Astrocyte (in vitro differentiated cells and primary cell): ENCODE data around the gene PCK2. TPM values are rescaled to one million over a fixed set of nuclear protein-coding genes. Genes with fewer than 3 reads are reported as not detected.
A peak's percentile ranks its signal among the peaks of the same experiment; 100 is the strongest.

Experiments used
- DNase-seq: peaks from one replicate; pipeline ENCODE4 v3.0.0-alpha.2; 2010; ENCODE audit warnings: low read depth
- FAIRE-seq: peaks from 2 replicates; lab custom pipeline; 2011; peaks lifted over from hg19 to GRCh38; lab: Jason Lieb, UNC
- H2AFZ ChIP-seq: 2 replicates; pipeline ENCODE4 v1.6.0; 2012; ENCODE audit warnings: low read depth, low read length, inconsistent platforms
- H3K27ac ChIP-seq: 2 replicates; pipeline ENCODE4 v1.5.1; 2011; ENCODE audit warnings: low read depth, low read length, inconsistent platforms
- H3K27me3 ChIP-seq: 2 replicates; pipeline ENCODE4 v1.6.0; 2011; ENCODE audit warnings: low read length, inconsistent platforms; ENCODE audit not compliant: insufficient read depth
- H3K36me3 ChIP-seq: 2 replicates; pipeline ENCODE4 v1.5.1; 2011; ENCODE audit warnings: low read length, inconsistent platforms; ENCODE audit not compliant: insufficient read depth
- H3K4me1 ChIP-seq: 2 replicates; pipeline ENCODE4 v1.5.1; 2011; ENCODE audit warnings: low read length, inconsistent platforms; ENCODE audit not compliant: insufficient read depth
- H3K4me2 ChIP-seq: 2 replicates; pipeline ENCODE4 v1.6.0; 2012; ENCODE audit warnings: low read length, inconsistent platforms
- H3K4me3 ChIP-seq: 2 replicates; pipeline ENCODE4 v1.5.1; 2011; ENCODE audit warnings: low read depth, mild to moderate bottlenecking, low read length, inconsistent platforms; ENCODE audit not compliant: insufficient read depth
- H3K79me2 ChIP-seq: 2 replicates; pipeline ENCODE4 v1.6.0; 2012; ENCODE audit warnings: mild to moderate bottlenecking, low read length, inconsistent platforms; ENCODE audit not compliant: insufficient read depth
- H3K9ac ChIP-seq: 2 replicates; pipeline ENCODE4 v1.6.0; 2012; ENCODE audit warnings: mild to moderate bottlenecking, low read length, inconsistent platforms
- H3K9me3 ChIP-seq: 2 replicates; pipeline ENCODE4 v1.5.1; 2012; ENCODE audit warnings: low read depth, mild to moderate bottlenecking, low read length, inconsistent platforms; ENCODE audit not compliant: insufficient read depth
- H4K20me1 ChIP-seq: 2 replicates; pipeline ENCODE4 v1.6.0; 2012; ENCODE audit warnings: low read length, inconsistent platforms; ENCODE audit not compliant: insufficient read depth
- H3K27ac Mint-ChIP-seq: one replicate; pipeline ENCODE4 v1.8.0; 2021; ENCODE audit warnings: mild to moderate bottlenecking, mixed read lengths; ENCODE audit not compliant: unreplicated experiment
- H3K27me3 Mint-ChIP-seq: one replicate; pipeline ENCODE4 v1.8.0; 2021; ENCODE audit warnings: low read depth, mixed read lengths; ENCODE audit not compliant: unreplicated experiment
- H3K36me3 Mint-ChIP-seq: one replicate; pipeline ENCODE4 v1.8.0; 2021; ENCODE audit warnings: low read depth, mixed read lengths; ENCODE audit not compliant: unreplicated experiment
- H3K4me1 Mint-ChIP-seq: one replicate; pipeline ENCODE4 v1.8.0; 2021; ENCODE audit warnings: low read depth, mixed read lengths; ENCODE audit not compliant: unreplicated experiment
- H3K4me3 Mint-ChIP-seq: one replicate; pipeline ENCODE4 v1.8.0; 2021; ENCODE audit warnings: mild to moderate bottlenecking, moderate library complexity, mixed read lengths; ENCODE audit not compliant: unreplicated experiment
- H3K9me3 Mint-ChIP-seq: one replicate; pipeline ENCODE4 v1.8.0; 2021; ENCODE audit warnings: mild to moderate bottlenecking, mixed read lengths; ENCODE audit not compliant: unreplicated experiment
- EZH2 ChIP-seq: IDR thresholded peaks from 2 replicates; pipeline ENCODE4 v1.6.1; 2012; ENCODE audit warnings: mild to moderate bottlenecking, low read length, inconsistent platforms; ENCODE audit not compliant: insufficient read depth
- total RNA-seq: library from RNA; stranded (reverse); gene quantifications from 2 replicates; pipeline ENCODE4 v1.2.1, GENCODE V29; 2021
- TF ChIP-seq, protein P1 (sequence below): IDR thresholded peaks from 2 replicates; pipeline ENCODE4 v1.5.1; 2011; ENCODE audit warnings: low read depth, mild to moderate bottlenecking, inconsistent platforms, low read length, moderate library complexity; ENCODE audit not compliant: insufficient read depth

Gene PCK2
- total RNA-seq, 1 donor from 2014 or later, result 73.8 TPM

GRCh38 chr14:24114532-24115421 is 20.7 kb downstream of the PCK2 start, which contains the start of the genes DCAF11 and NRL:
Gene DCAF11, plus strand, starts transcription at chr14:24114777. Its CDS starts 818 bp downstream, at chr14:24115595.
Gene NRL, minus strand, starts transcription at chr14:24114949. Its CDS starts 32,101 bp downstream, at chr14:24082848.
- DNase-seq, result peak; percentile 99
- H2AFZ ChIP-seq, result peak within 1 kb of the TSS; percentile 97
- peaks cover 8% of the 10 kb centered on the region for H3K4me1 Mint-ChIP-seq
- no peaks in the 10 kb centered on the region for H3K27me3 ChIP-seq
- TF ChIP-seq EZH2, result no peak
- no peaks in the 10 kb centered on the region for H3K9me3 ChIP-seq
- H3K9ac ChIP-seq, result peak within 1 kb of the TSS; percentile 93
- H4K20me1 ChIP-seq, result no peaks in the 10 kb centered on the region
- peak within 1 kb of the TSS; percentile 94 for H3K4me3 Mint-ChIP-seq
- no peaks in the 10 kb centered on the region for H3K9me3 Mint-ChIP-seq
- peak; percentile 37 for FAIRE-seq
- peaks cover 20% of the 10 kb centered on the region for H3K36me3 Mint-ChIP-seq
- no peaks in the 10 kb centered on the region for H3K27me3 Mint-ChIP-seq
- peaks cover 13% of the 10 kb centered on the region for H3K4me1 ChIP-seq
- H3K36me3 ChIP-seq, result peaks cover 17% of the 10 kb centered on the region
- H3K4me3 ChIP-seq, result peak within 1 kb of the TSS; percentile 88
- H3K27ac ChIP-seq, result peak within 1 kb of the TSS; percentile 99
- H3K79me2 ChIP-seq, result peaks cover 7% of the 10 kb centered on the region
- H3K4me2 ChIP-seq, result peak within 1 kb of the TSS; percentile 97
- H3K27ac Mint-ChIP-seq, result peak within 1 kb of the TSS; percentile 98

GRCh38 chr14:24115422-24116127 is 21.5 kb downstream of the PCK2 start:
- peaks cover 21% of the 10 kb centered on the region for H3K36me3 ChIP-seq
- DNase-seq (no peak), FAIRE-seq (no peak)
- H3K4me1 ChIP-seq, result peaks cover 13% of the 10 kb centered on the region
- Mint-ChIP-seq H3K9me3 (no peaks in the 10 kb centered on the region), H3K4me1 (peaks cover 8% of the 10 kb centered on the region), H3K36me3 (peaks cover 21% of the 10 kb centered on the region), H3K4me3 (peak overlapping the region; percentile 94), H3K27ac (peak overlapping the region; percentile 98), H3K27me3 (no peaks in the 10 kb centered on the region)
- peak overlapping the region; percentile 93 for H3K9ac ChIP-seq
- H3K79me2 ChIP-seq, result peaks cover 7% of the 10 kb centered on the region
- peak overlapping the region; percentile 97 for H2AFZ ChIP-seq
- H3K27ac ChIP-seq, result peak overlapping the region; percentile 99
- no peaks in the 10 kb centered on the region for H3K9me3 ChIP-seq
- TF ChIP-seq, protein P1, sequence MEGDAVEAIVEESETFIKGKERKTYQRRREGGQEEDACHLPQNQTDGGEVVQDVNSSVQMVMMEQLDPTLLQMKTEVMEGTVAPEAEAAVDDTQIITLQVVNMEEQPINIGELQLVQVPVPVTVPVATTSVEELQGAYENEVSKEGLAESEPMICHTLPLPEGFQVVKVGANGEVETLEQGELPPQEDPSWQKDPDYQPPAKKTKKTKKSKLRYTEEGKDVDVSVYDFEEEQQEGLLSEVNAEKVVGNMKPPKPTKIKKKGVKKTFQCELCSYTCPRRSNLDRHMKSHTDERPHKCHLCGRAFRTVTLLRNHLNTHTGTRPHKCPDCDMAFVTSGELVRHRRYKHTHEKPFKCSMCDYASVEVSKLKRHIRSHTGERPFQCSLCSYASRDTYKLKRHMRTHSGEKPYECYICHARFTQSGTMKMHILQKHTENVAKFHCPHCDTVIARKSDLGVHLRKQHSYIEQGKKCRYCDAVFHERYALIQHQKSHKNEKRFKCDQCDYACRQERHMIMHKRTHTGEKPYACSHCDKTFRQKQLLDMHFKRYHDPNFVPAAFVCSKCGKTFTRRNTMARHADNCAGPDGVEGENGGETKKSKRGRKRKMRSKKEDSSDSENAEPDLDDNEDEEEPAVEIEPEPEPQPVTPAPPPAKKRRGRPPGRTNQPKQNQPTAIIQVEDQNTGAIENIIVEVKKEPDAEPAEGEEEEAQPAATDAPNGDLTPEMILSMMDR, result no peak
- no peak for TF ChIP-seq EZH2
- peak overlapping the region; percentile 88 for H3K4me3 ChIP-seq
- H4K20me1 ChIP-seq, result no peaks in the 10 kb centered on the region
- H3K27me3 ChIP-seq, result no peaks in the 10 kb centered on the region
- H3K4me2 ChIP-seq, result peak overlapping the region; percentile 97

DNA sequence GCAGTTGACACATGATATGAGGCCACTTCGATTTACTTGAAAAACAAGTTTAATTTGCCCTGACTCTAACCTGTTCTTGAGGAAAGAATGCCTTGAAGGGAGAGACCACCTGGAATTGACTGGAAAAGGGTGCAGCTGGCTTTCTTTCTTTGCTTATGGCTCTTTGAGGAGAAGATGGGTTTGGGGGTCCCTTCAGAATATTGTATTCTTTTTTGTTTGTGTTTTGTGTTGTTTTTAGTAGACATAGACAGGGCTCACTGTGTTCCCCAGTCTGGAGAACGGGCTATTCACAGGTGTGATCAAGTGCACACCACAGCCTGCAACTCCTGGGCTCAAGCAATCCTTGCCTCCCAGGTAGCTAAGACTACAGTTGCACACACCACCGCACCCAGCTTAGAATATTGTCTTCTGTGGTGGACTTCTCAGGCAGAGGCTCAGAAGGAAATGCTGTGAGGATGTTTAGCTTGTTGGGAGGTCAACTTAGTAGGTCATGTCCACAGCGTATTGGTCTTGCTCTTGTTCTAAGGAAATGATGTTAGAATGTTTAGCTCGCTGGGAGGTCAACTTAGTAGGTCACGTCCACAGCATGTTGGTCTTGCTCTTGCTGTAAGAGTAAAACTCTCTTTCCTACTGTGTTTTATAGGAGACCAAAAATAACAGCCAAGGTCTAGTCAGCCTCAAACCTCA is 22.2 kb downstream of the PCK2 start:
- Histone ChIP-seq H3K9me3 (no peaks in the 10 kb centered on the region), H3K4me3 (no peak overlapping the region), H3K4me1 (peaks cover 13% of the 10 kb centered on the region), H2AFZ (no peak overlapping the region), H3K4me2 (peak overlapping the region; percentile 97), H3K79me2 (peaks cover 7% of the 10 kb centered on the region), H3K27ac (no peak overlapping the region), H4K20me1 (no peaks in the 10 kb centered on the region), H3K27me3 (no peaks in the 10 kb centered on the region), H3K36me3 (peaks cover 25% of the 10 kb centered on the region), H3K9ac (peak overlapping the region; percentile 93)
- H3K27ac Mint-ChIP-seq, result no peak overlapping the region
- H3K27me3 Mint-ChIP-seq, result no peaks in the 10 kb centered on the region
- H3K4me3 Mint-ChIP-seq, result peak overlapping the region; percentile 94
- no peaks in the 10 kb centered on the region for H3K9me3 Mint-ChIP-seq
- TF ChIP-seq, protein P1, result no peak
- no peak for TF ChIP-seq EZH2
- DNase-seq, result no peak
- peaks cover 8% of the 10 kb centered on the region for H3K4me1 Mint-ChIP-seq
- peaks cover 23% of the 10 kb centered on the region for H3K36me3 Mint-ChIP-seq
- no peak for FAIRE-seq
